Ascending aorta (tissue), 2 donors: Measurements from ENCODE around the gene UBXN11. TPM values are rescaled to one million over a fixed set of nuclear protein-coding genes. Genes with fewer than 3 reads are reported as not detected.

ENCODE experiments used
- DNase-seq, 2 donors: peaks; one replicate each; pipeline ENCODE4 v3.0.0-alpha.2; 2019; ENCODE audit warnings: low spot score in 2 of 2
- H3K27ac ChIP-seq, 2 donors: fragments of 200-600 bp; sonication (generic); one replicate each; pipeline ENCODE4 v1.5.1; 2016 to 2017; ENCODE audit warnings: mild to moderate bottlenecking in 1 of 2
- H3K27me3 ChIP-seq: fragments of 200-600 bp; sonication (generic); one replicate; pipeline ENCODE4 v1.5.1; 2017
- H3K36me3 ChIP-seq, 2 donors: fragments of 200-600 bp; sonication (generic); one replicate each; pipeline ENCODE4 v1.5.1; 2016
- H3K4me1 ChIP-seq, 2 donors: fragments of 200-600 bp; sonication (generic); one replicate each; pipeline ENCODE4 v1.5.1; 2016 to 2017; ENCODE audit warnings: mild to moderate bottlenecking in 1 of 2
- H3K4me3 ChIP-seq, 2 donors: fragments of 200-600 bp; sonication (generic); one replicate each; pipeline ENCODE4 v1.5.1; 2016 to 2017; ENCODE audit warnings: mild to moderate bottlenecking in 1 of 2
- H3K9me3 ChIP-seq, 2 donors: fragments of 200-600 bp; sonication (generic); one replicate each; pipeline ENCODE4 v1.5.1; 2016
- intact Hi-C: fragments of 100-400 bp; cut with DNase I; formaldehyde crosslinking; loops from one replicate; pipeline ENCODE4 v1.15.1; 2023
- total RNA-seq: library from RNA; depleted of rRNA; stranded (reverse); fragments of >200 nt; gene quantifications from one replicate; pipeline ENCODE4 v1.1.0, GENCODE V29; 2016
- TF ChIP-seq, protein P1 (sequence below), 3 experiments: fragments of 200-600 bp in 2 of 3; fragments of 450-650 bp in 1 of 3; sonication (generic) in 2 of 3; IDR thresholded peaks; one replicate each; pipeline ENCODE4 v1.5.1; 2016 to 2019; ENCODE audit warnings: antibody characterized with exemption in 3 of 3, mild to moderate bottlenecking in 1 of 3, moderate library complexity in 1 of 3

Gene UBXN11
- total RNA-seq, 1 donor from 2014 or later, result 14.5 TPM

DNA sequence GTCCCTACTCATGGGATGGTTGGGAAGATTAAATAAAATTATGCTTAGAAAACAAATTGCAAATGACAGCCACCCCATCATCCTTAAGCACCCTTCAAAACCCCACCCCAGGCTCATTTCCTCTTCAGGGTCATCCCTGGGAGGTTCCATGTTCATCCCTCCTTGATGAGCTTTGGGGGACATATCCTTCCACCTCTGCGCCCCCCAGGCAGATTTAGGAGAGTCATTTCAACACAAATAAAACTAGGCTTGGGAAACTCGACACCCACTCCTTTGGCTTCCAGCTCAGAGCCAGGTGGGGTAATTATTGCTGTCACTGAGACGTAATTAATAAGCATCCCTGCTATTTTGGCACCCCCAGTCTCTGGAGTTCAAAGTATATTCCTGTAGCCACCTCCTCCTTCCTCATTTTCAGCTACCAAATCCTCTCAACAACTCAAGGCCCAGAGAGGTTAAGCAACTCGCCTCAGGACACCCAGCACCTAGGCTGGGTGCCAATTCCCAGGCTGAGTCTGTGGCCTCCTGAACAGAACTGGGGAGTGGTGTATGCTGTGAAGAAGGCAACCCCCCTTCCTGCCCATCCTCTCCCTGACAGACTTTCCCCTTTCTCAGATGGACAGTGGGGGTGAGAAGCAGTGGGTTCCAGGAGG, 46.9 kb upstream of the UBXN11 start:
- H3K27ac ChIP-seq, result no peak overlapping the region
- no peaks in the 10 kb centered on the region for H3K9me3 ChIP-seq
- H3K4me3 ChIP-seq, result no peak overlapping the region
- TF ChIP-seq, protein P1, sequence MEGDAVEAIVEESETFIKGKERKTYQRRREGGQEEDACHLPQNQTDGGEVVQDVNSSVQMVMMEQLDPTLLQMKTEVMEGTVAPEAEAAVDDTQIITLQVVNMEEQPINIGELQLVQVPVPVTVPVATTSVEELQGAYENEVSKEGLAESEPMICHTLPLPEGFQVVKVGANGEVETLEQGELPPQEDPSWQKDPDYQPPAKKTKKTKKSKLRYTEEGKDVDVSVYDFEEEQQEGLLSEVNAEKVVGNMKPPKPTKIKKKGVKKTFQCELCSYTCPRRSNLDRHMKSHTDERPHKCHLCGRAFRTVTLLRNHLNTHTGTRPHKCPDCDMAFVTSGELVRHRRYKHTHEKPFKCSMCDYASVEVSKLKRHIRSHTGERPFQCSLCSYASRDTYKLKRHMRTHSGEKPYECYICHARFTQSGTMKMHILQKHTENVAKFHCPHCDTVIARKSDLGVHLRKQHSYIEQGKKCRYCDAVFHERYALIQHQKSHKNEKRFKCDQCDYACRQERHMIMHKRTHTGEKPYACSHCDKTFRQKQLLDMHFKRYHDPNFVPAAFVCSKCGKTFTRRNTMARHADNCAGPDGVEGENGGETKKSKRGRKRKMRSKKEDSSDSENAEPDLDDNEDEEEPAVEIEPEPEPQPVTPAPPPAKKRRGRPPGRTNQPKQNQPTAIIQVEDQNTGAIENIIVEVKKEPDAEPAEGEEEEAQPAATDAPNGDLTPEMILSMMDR (IDR thresholded peaks at IDR 0.05), result no peak
- no peaks in the 10 kb centered on the region for H3K27me3 ChIP-seq
- H3K4me1 ChIP-seq, result no peaks in the 10 kb centered on the region
- DNase-seq, result no peak
- intact Hi-C loops, result no loop called here
- H3K36me3 ChIP-seq, result no peaks in the 10 kb centered on the region

DNA sequence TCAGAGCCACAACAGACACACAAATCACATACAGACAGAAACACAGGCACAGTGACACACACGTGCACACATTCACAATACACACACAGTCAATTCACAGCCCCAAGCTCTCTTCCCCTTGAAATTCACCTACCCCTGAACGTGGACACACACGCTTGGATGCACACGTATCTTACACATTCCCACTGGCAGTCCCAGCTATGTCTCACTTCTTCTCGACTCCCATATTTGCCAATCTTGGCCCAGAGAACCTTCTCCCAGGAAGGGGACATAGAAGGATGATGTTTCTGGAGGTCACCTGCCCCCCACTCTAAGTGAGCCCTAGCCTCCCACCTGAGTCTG, 45.9 kb upstream of the UBXN11 start:
- Histone ChIP-seq H3K4me1 (no peaks in the 10 kb centered on the region), H3K36me3 (no peaks in the 10 kb centered on the region), H3K4me3 (no peak overlapping the region), H3K27ac (no peak overlapping the region), H3K9me3 (no peaks in the 10 kb centered on the region), H3K27me3 (no peaks in the 10 kb centered on the region)
- TF ChIP-seq, protein P1 (IDR thresholded peaks at IDR 0.05), result no peak
- intact Hi-C loops, result no loop called here
- no peak for DNase-seq

DNA sequence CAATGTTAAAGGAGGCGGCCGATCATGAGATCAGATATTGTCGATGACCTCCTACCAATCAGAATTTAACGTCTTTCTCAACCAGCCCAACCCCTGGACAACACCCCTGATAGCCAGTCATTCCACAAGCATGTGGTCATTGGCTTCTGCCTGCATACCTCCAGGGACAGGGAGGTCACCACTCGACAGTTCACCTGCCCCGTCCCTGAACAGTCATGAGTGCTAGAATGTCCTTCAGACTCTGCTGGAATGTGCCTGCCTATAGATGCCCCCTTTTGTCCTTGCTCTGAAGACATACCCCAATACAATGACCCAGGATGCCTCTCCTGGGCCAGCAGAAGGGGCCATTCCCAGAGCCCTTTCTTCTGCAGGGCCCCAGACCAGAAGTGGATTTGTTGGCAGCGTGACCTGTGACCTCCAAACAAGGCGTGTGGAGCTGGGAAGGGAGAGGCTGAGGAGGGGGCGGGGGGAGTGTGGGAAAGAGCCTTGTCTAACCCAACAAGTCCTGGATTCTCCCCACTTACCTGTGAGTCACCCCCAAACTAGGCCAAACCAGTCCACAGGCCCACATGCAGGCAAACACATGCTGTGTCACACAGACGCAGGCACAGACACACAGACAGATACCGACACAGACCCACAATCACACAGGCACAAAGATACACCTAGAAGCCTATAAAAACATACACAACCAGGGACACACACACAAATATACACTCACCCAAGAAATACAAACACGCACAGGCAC, 45.3 kb upstream of the UBXN11 start:
- H3K4me3 ChIP-seq, result no peak overlapping the region
- intact Hi-C loops, result no loop called here
- H3K4me1 ChIP-seq, result no peaks in the 10 kb centered on the region
- no peaks in the 10 kb centered on the region for H3K27me3 ChIP-seq
- H3K27ac ChIP-seq, result no peak overlapping the region
- TF ChIP-seq, protein P1 (IDR thresholded peaks at IDR 0.05), result no peak
- DNase-seq, result no peak
- H3K36me3 ChIP-seq, result no peaks in the 10 kb centered on the region
- no peaks in the 10 kb centered on the region for H3K9me3 ChIP-seq

DNA sequence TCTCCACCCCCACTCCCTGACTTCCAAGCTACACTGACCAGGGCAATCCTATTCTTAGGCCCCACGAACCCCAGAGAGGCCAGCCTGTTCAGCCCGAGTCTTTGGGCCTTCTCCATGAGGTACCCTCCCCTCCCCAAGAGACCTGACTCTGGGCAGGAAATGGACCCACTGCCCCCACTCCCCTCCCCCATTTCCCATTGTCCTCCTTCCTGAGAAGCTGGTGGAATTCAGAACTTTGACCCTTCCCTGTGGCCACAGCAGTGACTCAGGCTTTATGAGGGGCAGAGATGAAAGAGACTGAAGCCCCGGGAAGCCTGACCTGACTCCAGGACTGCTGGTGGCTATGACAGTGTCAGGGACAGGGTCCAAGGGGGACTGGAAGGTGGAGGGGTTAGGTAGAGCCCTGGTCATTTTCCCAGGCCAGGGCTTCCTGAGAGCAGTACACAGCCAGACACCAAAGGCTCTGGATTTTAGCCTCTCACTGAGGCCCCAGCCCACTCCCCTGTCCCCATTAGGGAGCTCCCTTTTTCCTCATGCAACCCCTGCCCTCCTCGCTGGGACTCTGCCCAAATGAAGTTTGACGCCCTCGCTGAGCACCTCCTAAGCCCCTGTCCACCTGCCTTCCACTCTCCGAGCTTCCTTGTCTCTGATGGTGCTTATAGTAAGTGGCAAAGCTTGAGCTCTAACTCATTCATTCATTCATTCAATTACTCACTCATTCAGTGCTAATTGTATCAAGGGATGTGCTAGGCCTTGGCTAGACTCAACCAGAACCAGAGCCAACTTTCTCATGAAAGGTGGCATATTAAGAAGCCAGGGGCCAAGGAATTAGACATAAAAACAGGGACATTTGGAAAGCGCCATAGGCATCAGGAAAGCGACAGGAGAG, 44.5 kb upstream of the UBXN11 start:
- Histone ChIP-seq H3K4me1 (no peaks in the 10 kb centered on the region), H3K36me3 (no peaks in the 10 kb centered on the region), H3K4me3 (no peak overlapping the region), H3K27me3 (no peaks in the 10 kb centered on the region), H3K9me3 (no peaks in the 10 kb centered on the region), H3K27ac (no peak overlapping the region)
- TF ChIP-seq, protein P1 (IDR thresholded peaks at IDR 0.05), result no peak
- intact Hi-C loops, result no loop called here
- no peak for DNase-seq

DNA sequence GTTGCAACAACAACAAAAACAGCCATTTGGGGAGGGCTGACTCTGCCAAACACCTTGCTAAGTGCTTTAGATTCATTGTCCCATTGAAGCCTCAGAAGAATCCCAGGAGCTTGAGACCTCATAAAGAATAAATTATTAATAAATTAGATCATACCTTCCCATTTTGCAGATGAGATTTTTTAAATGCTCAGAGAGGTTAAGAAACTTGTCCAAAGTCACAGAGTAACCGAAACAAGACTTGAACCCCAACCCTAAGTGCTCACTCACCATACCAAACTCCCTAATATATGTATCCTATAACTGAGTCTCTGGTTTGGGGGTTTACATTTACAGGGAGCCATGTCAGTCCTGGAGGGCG, 43.9 kb upstream of the UBXN11 start:
- no peaks in the 10 kb centered on the region for H3K9me3 ChIP-seq
- H3K36me3 ChIP-seq, result no peaks in the 10 kb centered on the region
- no peak overlapping the region for H3K4me3 ChIP-seq
- DNase-seq, result no peak
- no peaks in the 10 kb centered on the region for H3K27me3 ChIP-seq
- no peaks in the 10 kb centered on the region for H3K4me1 ChIP-seq
- intact Hi-C loops, result no loop called here
- TF ChIP-seq, protein P1 (IDR thresholded peaks at IDR 0.05), result no peak
- no peak overlapping the region for H3K27ac ChIP-seq
